Neural cell (in vitro differentiated cells): ENCODE data around the gene ADCY2. TPM values are rescaled to one million over a fixed set of nuclear protein-coding genes. Genes with fewer than 3 reads are reported as not detected.

Source experiments
- H2AFZ ChIP-seq: fragments of 200-600, 300-800 bp; sonication (generic), shearing (Covaris generic); 2 replicates; pipeline ENCODE4 v1.6.0; 2014; ENCODE audit warnings: low read depth, mild to moderate bottlenecking, antibody characterized with exemption, low read length, moderate library complexity
- H3F3A ChIP-seq: fragments of 200-600 bp; shearing (Covaris generic); 2 replicates; pipeline ENCODE4 v1.6.1; 2016; ENCODE audit warnings: mild to moderate bottlenecking, moderate library complexity, mixed read lengths, antibody characterized with exemption, low read length; ENCODE audit not compliant: insufficient read depth, poor library complexity, severe bottlenecking
- H3K27ac ChIP-seq: fragments of 200-600, 300-800 bp; sonication (generic), shearing (Covaris generic); 2 replicates; pipeline ENCODE4 v1.5.1; 2014; ENCODE audit warnings: mild to moderate bottlenecking, low read length, moderate library complexity
- H3K27me3 ChIP-seq: fragments of 300-800, 200-600 bp; sonication (generic), shearing (Covaris generic); 2 replicates; pipeline ENCODE4 v1.6.0; 2014; ENCODE audit warnings: mild to moderate bottlenecking, low read depth, low read length, moderate library complexity; ENCODE audit not compliant: insufficient read depth
- H3K36me3 ChIP-seq: fragments of 300-800, 200-600 bp; sonication (generic), shearing (Covaris generic); 2 replicates; pipeline ENCODE4 v1.5.1; 2014; ENCODE audit warnings: mild to moderate bottlenecking, antibody characterized with exemption, low read length, moderate library complexity; ENCODE audit not compliant: insufficient read depth
- H3K4me2 ChIP-seq: fragments of 300-800, 200-600 bp; sonication (generic), shearing (Covaris generic); 2 replicates; pipeline ENCODE4 v1.6.0; 2014; ENCODE audit warnings: mild to moderate bottlenecking, low read length
- H3K4me3 ChIP-seq: fragments of 300-800, 200-600 bp; sonication (generic), shearing (Covaris generic); 2 replicates; pipeline ENCODE4 v1.5.1; 2014; ENCODE audit warnings: mild to moderate bottlenecking, low read length, moderate library complexity
- H3K79me2 ChIP-seq: fragments of 200-600 bp; shearing (Covaris generic); replicated peaks from 2 replicates; pipeline ENCODE4 v1.6.0; 2014; ENCODE audit warnings: mild to moderate bottlenecking, low read length, moderate library complexity; ENCODE audit not compliant: insufficient read depth
- H3K9ac ChIP-seq: fragments of 300-800, 200-600 bp; sonication (generic), shearing (Covaris generic); 2 replicates; pipeline ENCODE4 v1.6.1; 2016; ENCODE audit warnings: mild to moderate bottlenecking, low read length, mixed read lengths
- H3K9me2 ChIP-seq: fragments of 200-600 bp; shearing (Covaris generic); 2 replicates; pipeline ENCODE4 v1.6.1; 2016; ENCODE audit warnings: mild to moderate bottlenecking, low read length, mixed read lengths; ENCODE audit not compliant: insufficient read depth
- H3K9me3 ChIP-seq: fragments of 200-600, 300-800 bp; sonication (generic), shearing (Covaris generic); 2 replicates; pipeline ENCODE4 v1.6.1; 2016; ENCODE audit warnings: mild to moderate bottlenecking, mixed run types, low read length, moderate library complexity, mixed read lengths
- H4K20me1 ChIP-seq: fragments of 200-600 bp; shearing (Covaris generic); 2 replicates; pipeline ENCODE4 v1.6.1; 2016; ENCODE audit warnings: mild to moderate bottlenecking, mixed run types; ENCODE audit not compliant: insufficient read depth
- EP300 ChIP-seq: fragments of 450-650 bp; conservative IDR thresholded peaks from 2 replicates; pipeline ENCODE4 v1.6.1; 2014; ENCODE audit warnings: antibody characterized with exemption, mild to moderate bottlenecking, moderate library complexity; ENCODE audit not compliant: poor library complexity, severe bottlenecking
- EZH2 ChIP-seq: fragments of 200-600, 300-800 bp; shearing (Covaris generic), sonication (generic); IDR thresholded peaks from 2 replicates; pipeline ENCODE4 v1.6.1; 2014; ENCODE audit warnings: antibody characterized with exemption, low read length, borderline replicate concordance, mild to moderate bottlenecking; ENCODE audit not compliant: insufficient read depth, poor library complexity, severe bottlenecking
- RAD21 ChIP-seq: fragments of 450-650 bp; conservative IDR thresholded peaks from 2 replicates; pipeline ENCODE4 v1.6.1; 2014; ENCODE audit warnings: antibody characterized with exemption, mild to moderate bottlenecking, moderate library complexity
- SMC3 ChIP-seq: fragments of 450-650 bp; conservative IDR thresholded peaks from 2 replicates; pipeline ENCODE4 v1.6.1; 2014; ENCODE audit warnings: antibody characterized with exemption, mild to moderate bottlenecking, moderate library complexity; ENCODE audit not compliant: poor library complexity
- TAF1 ChIP-seq: IDR thresholded peaks from 2 replicates; pipeline ENCODE4 v1.6.1; 2012; ENCODE audit warnings: low read depth
- polyA minus RNA-seq: library from RNA; depleted of rRNA, polyadenylated mRNA; stranded (reverse); fragments of >200 nt; gene quantifications from 2 replicates; pipeline ENCODE4 v1.2.3, GENCODE V29; 2014
- polyA plus RNA-seq: library from polyadenylated mRNA; depleted of rRNA; stranded (reverse); fragments of >200 nt; gene quantifications from 2 replicates; pipeline ENCODE4 v1.2.3, GENCODE V29; 2014
- TF ChIP-seq, protein P1 (sequence below): IDR thresholded peaks from 2 replicates; pipeline ENCODE4 v1.6.1; 2012; ENCODE audit warnings: borderline replicate concordance

ADCY2 gene
- polyA plus RNA-seq (1.9 and 10.7 TPM in 2 replicates), polyA minus RNA-seq (2.9 and 3.1 TPM in 2 replicates)

DNA sequence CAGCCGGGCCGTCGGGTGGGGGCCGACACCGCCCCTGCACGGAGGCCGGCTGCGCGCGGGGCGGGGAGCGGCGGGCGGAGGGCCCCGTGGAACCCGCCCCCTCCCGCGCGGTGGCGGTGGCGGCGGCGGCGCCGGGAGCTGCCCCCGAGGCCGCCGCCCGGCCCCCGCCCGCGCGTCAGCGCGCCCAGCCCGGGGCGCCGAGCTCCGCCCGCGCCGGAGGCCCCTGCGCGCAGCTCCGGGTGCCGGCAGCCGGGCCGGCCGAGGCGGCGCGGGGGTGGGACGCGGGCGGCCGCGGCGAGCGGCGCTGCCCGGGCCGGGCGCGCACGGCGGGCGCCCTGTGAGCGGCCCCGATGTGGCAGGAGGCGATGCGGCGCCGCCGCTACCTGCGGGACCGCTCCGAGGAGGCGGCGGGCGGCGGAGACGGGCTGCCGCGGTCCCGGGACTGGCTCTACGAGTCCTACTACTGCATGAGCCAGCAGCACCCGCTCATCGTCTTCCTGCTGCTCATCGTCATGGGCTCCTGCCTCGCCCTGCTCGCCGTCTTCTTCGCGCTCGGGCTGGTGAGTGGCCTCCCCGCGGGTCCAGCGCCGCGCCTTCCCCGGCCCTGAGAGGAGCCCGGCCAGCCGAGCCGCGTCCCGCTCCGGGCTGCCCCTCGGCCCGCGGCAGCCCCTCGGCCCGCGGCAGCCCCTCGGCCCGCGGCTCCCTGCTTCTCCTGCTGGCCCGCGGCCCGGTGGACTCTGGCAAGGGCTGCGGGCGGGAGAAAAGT is at the start of gene ADCY2:
TSS of gene ADCY2 (plus strand) at position 192 of the 766 bp plus-strand sequence. CDS start at position 351, 159 bp downstream.
- Histone ChIP-seq H4K20me1 (no peaks in the 10 kb centered on the region), H3K36me3 (no peaks in the 10 kb centered on the region), H3F3A (no peaks in the 10 kb centered on the region), H3K4me2 (peak within 1 kb of the TSS; percentile 60), H3K79me2 (no peaks in the 10 kb centered on the region), H3K4me3 (peak within 1 kb of the TSS; percentile 65), H3K27me3 (peaks cover 44% of the 10 kb centered on the region), H3K27ac (no peak within 1 kb of the TSS), H3K9me2 (no peaks in the 10 kb centered on the region), H2AFZ (no peak within 1 kb of the TSS), H3K9me3 (no peaks in the 10 kb centered on the region), H3K9ac (peak within 1 kb of the TSS; percentile 32)
- TF ChIP-seq, protein P1, sequence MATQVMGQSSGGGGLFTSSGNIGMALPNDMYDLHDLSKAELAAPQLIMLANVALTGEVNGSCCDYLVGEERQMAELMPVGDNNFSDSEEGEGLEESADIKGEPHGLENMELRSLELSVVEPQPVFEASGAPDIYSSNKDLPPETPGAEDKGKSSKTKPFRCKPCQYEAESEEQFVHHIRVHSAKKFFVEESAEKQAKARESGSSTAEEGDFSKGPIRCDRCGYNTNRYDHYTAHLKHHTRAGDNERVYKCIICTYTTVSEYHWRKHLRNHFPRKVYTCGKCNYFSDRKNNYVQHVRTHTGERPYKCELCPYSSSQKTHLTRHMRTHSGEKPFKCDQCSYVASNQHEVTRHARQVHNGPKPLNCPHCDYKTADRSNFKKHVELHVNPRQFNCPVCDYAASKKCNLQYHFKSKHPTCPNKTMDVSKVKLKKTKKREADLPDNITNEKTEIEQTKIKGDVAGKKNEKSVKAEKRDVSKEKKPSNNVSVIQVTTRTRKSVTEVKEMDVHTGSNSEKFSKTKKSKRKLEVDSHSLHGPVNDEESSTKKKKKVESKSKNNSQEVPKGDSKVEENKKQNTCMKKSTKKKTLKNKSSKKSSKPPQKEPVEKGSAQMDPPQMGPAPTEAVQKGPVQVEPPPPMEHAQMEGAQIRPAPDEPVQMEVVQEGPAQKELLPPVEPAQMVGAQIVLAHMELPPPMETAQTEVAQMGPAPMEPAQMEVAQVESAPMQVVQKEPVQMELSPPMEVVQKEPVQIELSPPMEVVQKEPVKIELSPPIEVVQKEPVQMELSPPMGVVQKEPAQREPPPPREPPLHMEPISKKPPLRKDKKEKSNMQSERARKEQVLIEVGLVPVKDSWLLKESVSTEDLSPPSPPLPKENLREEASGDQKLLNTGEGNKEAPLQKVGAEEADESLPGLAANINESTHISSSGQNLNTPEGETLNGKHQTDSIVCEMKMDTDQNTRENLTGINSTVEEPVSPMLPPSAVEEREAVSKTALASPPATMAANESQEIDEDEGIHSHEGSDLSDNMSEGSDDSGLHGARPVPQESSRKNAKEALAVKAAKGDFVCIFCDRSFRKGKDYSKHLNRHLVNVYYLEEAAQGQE = no peak
- TF ChIP-seq SMC3 (peak; percentile 18), TAF1 (no peak), RAD21 (no peak)

DNA sequence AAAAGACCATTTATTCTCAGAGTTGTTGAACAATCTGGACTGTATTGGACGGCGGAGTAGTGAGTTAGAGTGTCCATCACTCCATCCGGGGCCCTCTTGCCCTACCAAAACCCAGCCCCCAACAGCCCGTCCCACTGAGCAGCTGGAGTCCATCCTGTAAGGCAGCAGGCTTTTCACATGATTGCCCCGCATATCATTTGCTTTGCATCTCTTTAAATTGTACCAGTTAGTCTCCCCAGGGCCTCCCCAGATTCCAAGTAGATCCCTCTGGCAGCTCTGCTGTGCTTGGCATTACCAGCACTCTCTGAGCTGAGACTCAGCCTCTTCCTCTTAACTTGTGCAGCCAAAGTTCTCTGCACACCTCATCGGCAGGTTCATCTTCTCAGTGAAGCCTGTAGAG is 48.6 kb upstream of the ADCY2 start:
- Histone ChIP-seq H3K27me3 (no peaks in the 10 kb centered on the region), H3K36me3 (no peaks in the 10 kb centered on the region), H3K4me3 (no peak overlapping the region), H3K27ac (no peak overlapping the region), H3K79me2 (no peaks in the 10 kb centered on the region), H3K9ac (no peak overlapping the region), H4K20me1 (no peaks in the 10 kb centered on the region), H3F3A (peaks cover 3% of the 10 kb centered on the region), H3K9me3 (no peaks in the 10 kb centered on the region), H2AFZ (no peak overlapping the region), H3K9me2 (no peaks in the 10 kb centered on the region), H3K4me2 (no peak overlapping the region)
- TF ChIP-seq EP300 (no peak), TAF1 (no peak), SMC3 (no peak), EZH2 (no peak)

DNA sequence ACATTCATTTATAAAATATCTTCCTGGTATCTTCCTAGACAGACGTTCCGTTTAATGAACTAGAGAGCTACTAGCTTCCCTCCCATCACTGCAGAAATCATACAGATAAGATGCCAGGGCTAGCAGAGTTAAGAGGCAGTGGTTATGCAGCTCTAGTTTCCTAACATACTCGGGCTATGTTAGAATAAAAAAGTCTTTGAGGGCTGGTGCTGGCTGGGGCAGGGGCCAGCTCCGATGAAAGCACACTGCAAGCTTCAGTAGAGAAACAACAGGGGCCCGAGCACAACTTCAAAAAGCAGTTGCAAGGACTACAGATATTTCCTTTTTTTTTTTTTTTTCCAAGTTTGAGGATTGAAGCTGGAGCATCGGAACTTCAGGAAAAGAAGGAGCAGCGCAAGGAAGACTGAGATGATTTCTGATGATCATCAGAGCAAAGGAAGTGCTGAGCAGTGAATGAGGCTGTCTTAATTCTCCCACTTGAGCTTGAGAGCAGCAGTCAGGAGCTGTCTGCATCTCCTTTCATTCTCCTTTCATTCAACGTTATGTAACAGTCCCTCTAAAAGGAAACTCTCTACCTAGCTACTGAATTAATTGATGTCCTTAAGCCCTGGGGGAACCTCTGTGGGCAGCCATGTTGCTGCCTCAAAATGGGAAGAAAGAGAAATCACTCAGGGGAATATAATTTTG is 47.6 kb upstream of the ADCY2 start:
- no peaks in the 10 kb centered on the region for H3K9me2 ChIP-seq
- peak overlapping the region; percentile 59 for H3K4me2 ChIP-seq
- no peaks in the 10 kb centered on the region for H3K27me3 ChIP-seq
- peak overlapping the region; percentile 14 for H3K27ac ChIP-seq
- H3K4me3 ChIP-seq = peak overlapping the region; percentile 9
- H3K36me3 ChIP-seq = no peaks in the 10 kb centered on the region
- no peak for TF ChIP-seq SMC3
- TF ChIP-seq, protein P1 = peak; percentile 44
- no peak overlapping the region for H3K9ac ChIP-seq
- H3K79me2 ChIP-seq = no peaks in the 10 kb centered on the region
- no peaks in the 10 kb centered on the region for H3K9me3 ChIP-seq
- H3F3A ChIP-seq = peaks cover 3% of the 10 kb centered on the region
- H4K20me1 ChIP-seq = no peaks in the 10 kb centered on the region
- no peak overlapping the region for H2AFZ ChIP-seq
